Lung (tissue), 12 donors: ENCODE data around the gene SCUBE3. TPM values are rescaled to one million over a fixed set of nuclear protein-coding genes. Genes with fewer than 3 reads are reported as not detected.

ENCODE experiments used
- ATAC-seq: fragments of 200-7000 bp; cut with Tn5 transposase; one replicate; pipeline ENCODE4 v1.9.1; 2020; ENCODE audit warnings: moderate number of reproducible peaks; ENCODE audit not compliant: insufficient read depth, low FRiP score
- DNase-seq, 3 donors: peaks; one replicate each; pipeline ENCODE4 v3.0.0-alpha.2; 2013 to 2017
- H3K27ac ChIP-seq, 2 donors: one replicate each; pipeline ENCODE4 v1.5.1; 2013; ENCODE audit warnings: mild to moderate bottlenecking in 2 of 2, moderate library complexity in 2 of 2, control low read depth in 1 of 2, inconsistent platforms in 1 of 2, low read depth in 1 of 2, low read length in 1 of 2
- H3K27me3 ChIP-seq, 3 donors: one replicate each; pipeline ENCODE4 v1.5.1; 2013; ENCODE audit warnings: low read length in 2 of 3; ENCODE audit not compliant: control insufficient read depth in 3 of 3, insufficient read depth in 3 of 3
- H3K36me3 ChIP-seq, 4 donors: one replicate each; pipeline ENCODE4 v1.5.1; 2013; ENCODE audit warnings: low read length in 4 of 4, mild to moderate bottlenecking in 1 of 4, moderate library complexity in 1 of 4; ENCODE audit not compliant: control insufficient read depth in 4 of 4, insufficient read depth in 4 of 4
- H3K4me1 ChIP-seq, 5 donors: one replicate each; pipeline ENCODE4 v1.5.1; 2013; ENCODE audit warnings: low read length in 5 of 5, mild to moderate bottlenecking in 2 of 5, moderate library complexity in 1 of 5; ENCODE audit not compliant: control insufficient read depth in 5 of 5, insufficient read depth in 5 of 5
- H3K4me3 ChIP-seq: one replicate; pipeline ENCODE4 v1.5.1; 2013; ENCODE audit warnings: mild to moderate bottlenecking, control low read depth, moderate library complexity
- H3K9ac ChIP-seq, 2 donors: one replicate each; pipeline ENCODE4 v1.5.1; 2013; ENCODE audit warnings: low read length in 2 of 2, control low read depth in 1 of 2; ENCODE audit not compliant: insufficient read depth in 1 of 2
- H3K9me3 ChIP-seq, 4 donors: one replicate each; pipeline ENCODE4 v1.5.1; 2013; ENCODE audit warnings: low read length in 3 of 4, mild to moderate bottlenecking in 1 of 4, moderate library complexity in 1 of 4; ENCODE audit not compliant: control insufficient read depth in 4 of 4, insufficient read depth in 3 of 4
- WGBS, 2 donors: extraction: QIAGEN DNeasy Blood & Tissue Kit; methylation state at CpG; one replicate each; pipeline ENCODE4 v1.1.7; 2013; 5-methylcytosine and 5-hydroxymethylcytosine counted together
- polyA plus RNA-seq, 2 donors: library from polyadenylated mRNA; stranded (reverse); fragments of 200-250 nt; gene quantifications; one replicate each; pipeline ENCODE4 v1.2.1, GENCODE V29; 2013
- total RNA-seq, 2 donors: library from RNA; depleted of rRNA in 1 of 2; stranded (reverse); fragments of >200 nt in 1 of 2; gene quantifications; one replicate each; pipeline ENCODE4 v1.2.1, GENCODE V29; 2014 to 2021
- TF ChIP-seq, protein P1 (sequence below): IDR thresholded peaks from 2 replicates; pipeline ENCODE4 v1.5.1; 2012; ENCODE audit warnings: mild to moderate bottlenecking; ENCODE audit errors: control extremely low read depth, extremely low read depth
- donor health status: control.
- donor health status: control.
- donor health status: Bipolar disorder and iron deficiency.
- donor health status: healthy.
- donor health status: DM: yes; HTN: yes; CAD: no.

SCUBE3 gene
- total and polyA plus RNA-seq, 4 donors: 0.02 to 2.1 (median 0.92) TPM

DNA sequence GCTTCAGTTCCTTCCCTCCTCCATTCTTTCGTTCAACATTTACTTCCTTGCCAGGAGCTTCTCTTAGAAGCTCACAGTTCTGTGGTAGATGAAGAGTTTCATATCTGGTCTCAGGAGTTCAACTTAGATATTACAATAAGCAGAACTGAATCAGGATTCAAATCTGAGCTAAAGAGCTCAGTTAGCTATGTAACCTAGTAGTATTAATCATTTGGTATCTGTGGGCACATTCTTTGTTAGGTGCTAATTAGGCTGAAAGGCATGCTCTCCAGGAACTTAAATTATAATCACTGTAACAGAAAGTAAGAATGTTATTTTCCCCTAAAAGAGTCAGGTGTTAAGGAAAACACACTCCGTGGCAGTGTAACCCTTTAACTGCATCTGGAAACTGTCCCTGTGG, 54.1 kb downstream of the SCUBE3 start:
- peaks cover 0 to 2% (median under 1%) of the 10 kb centered on the region in 4 donors for H3K36me3 ChIP-seq
- no peaks in the 10 kb centered on the region for H3K27me3 ChIP-seq
- TF ChIP-seq, protein P1, sequence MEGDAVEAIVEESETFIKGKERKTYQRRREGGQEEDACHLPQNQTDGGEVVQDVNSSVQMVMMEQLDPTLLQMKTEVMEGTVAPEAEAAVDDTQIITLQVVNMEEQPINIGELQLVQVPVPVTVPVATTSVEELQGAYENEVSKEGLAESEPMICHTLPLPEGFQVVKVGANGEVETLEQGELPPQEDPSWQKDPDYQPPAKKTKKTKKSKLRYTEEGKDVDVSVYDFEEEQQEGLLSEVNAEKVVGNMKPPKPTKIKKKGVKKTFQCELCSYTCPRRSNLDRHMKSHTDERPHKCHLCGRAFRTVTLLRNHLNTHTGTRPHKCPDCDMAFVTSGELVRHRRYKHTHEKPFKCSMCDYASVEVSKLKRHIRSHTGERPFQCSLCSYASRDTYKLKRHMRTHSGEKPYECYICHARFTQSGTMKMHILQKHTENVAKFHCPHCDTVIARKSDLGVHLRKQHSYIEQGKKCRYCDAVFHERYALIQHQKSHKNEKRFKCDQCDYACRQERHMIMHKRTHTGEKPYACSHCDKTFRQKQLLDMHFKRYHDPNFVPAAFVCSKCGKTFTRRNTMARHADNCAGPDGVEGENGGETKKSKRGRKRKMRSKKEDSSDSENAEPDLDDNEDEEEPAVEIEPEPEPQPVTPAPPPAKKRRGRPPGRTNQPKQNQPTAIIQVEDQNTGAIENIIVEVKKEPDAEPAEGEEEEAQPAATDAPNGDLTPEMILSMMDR: no peak
- H3K9ac ChIP-seq: no peak overlapping the region
- no peak overlapping the region for H3K27ac ChIP-seq
- no peaks in the 10 kb centered on the region for H3K9me3 ChIP-seq
- no peak overlapping the region for H3K4me3 ChIP-seq
- WGBS, 2 donors: 77% methylated on average over 2 of the region's 2 CpGs
- H3K4me1 ChIP-seq: peaks cover 0 to 4% (median 2%) of the 10 kb centered on the region in 5 donors
- no peak for ATAC-seq
- no peak for DNase-seq

DNA sequence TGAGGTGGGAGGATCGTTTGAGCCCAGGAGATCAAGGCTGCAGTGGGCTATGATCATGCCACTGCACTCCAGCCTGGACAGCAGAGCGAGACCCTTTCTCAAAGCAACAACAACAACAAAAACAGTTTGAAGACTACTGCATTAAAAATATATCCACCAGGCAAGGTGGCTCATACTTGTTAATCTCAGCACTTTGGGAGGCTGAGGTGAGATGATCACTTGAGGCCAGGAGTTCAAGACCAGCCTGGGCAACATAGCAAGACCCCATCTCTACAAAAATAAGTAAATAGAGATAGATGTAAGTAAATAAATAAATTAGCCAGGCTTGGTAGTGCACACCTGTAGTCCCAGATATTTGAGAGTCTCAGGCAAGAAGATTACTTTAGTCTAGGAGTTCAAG, 58.2 kb downstream of the SCUBE3 start:
- 97 to 100% methylated on average over 2 of the region's 2 CpGs for WGBS, 2 donors
- Histone ChIP-seq H3K27ac (no peak overlapping the region), H3K9ac (no peak overlapping the region), H3K4me1 (peaks cover 0 to 7% (median 3%) of the 10 kb centered on the region in 5 donors), H3K36me3 (peaks cover 0 to 2% (median under 1%) of the 10 kb centered on the region in 4 donors), H3K4me3 (no peak overlapping the region), H3K9me3 (no peaks in the 10 kb centered on the region), H3K27me3 (no peaks in the 10 kb centered on the region)
- DNase-seq (no peak), ATAC-seq (no peak)
- TF ChIP-seq, protein P1: no peak

DNA sequence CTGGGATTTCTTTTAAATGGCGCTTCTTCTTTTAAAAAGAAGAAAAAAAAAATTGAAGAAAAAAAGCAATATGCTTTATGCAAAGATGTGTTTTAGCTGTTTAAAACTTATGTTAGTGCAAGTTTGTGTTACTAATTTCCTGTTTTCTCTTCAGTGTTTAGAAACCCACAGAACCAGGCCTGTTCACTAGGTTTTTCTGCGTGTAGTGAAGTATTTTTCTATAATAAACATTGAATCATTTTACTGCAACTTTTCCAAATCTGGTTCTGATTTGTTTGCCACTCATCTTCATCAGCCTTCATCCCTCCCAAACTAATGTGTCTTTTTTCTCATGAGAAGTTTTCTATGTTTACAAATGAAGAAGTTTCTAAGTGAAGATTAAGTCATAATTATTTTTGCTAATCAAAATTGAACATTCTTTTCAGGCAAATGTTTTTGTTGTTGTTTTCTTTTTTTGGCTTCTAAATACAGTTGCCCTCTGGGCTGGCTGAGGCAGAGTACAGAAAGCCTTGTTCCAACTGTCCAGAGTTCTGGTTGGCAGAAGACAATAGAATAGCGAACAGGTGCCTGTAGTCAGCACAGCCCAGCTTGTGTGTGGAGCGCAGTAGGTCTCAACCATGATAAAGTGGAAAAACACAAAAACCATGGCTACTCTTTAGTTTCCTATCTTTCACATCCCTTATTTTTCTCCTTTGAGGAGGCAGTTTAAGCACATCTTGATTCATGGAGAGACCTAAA, 60.2 kb downstream of the SCUBE3 start:
- H3K36me3 ChIP-seq: peaks cover 0 to 2% (median 0%) of the 10 kb centered on the region in 4 donors
- H3K4me1 ChIP-seq: peaks cover 0 to 7% (median 3%) of the 10 kb centered on the region in 5 donors
- no peak for ATAC-seq
- H3K9ac ChIP-seq: peak overlapping the region in 1 of 2 donors; percentile 9
- 85 to 86% methylated on average over 4 of the region's 4 CpGs for WGBS, 2 donors
- H3K27ac ChIP-seq: no peak overlapping the region
- TF ChIP-seq, protein P1: no peak
- no peak for DNase-seq
- H3K27me3 ChIP-seq: no peaks in the 10 kb centered on the region
- no peaks in the 10 kb centered on the region for H3K9me3 ChIP-seq
- H3K4me3 ChIP-seq: no peak overlapping the region
